DMS 273 treated with DMSO at 0.1 percent for 48 hours (cell line): ENCODE measurements around the gene SLC19A1.

Experiments used
- DNase-seq: peaks from one replicate; lab custom pipeline; 2025; lab: John Stamatoyannopoulos, UW

Gene SLC19A1

GRCh38 chr21:45544449-45545235, 2.4 kb upstream of the SLC19A1 start:
- no peak for DNase-seq

- DNase-seq: no peak
Observed at GRCh38 chr21:45543710-45544448, 1.6 kb upstream of the SLC19A1 start.

- DNase-seq: no peak
Observed at GRCh38 chr21:45543371-45543709, 1.1 kb upstream of the SLC19A1 start.

GRCh38 chr21:45542667-45543370, 579 bp upstream of the SLC19A1 start:
- DNase-seq: no peak

GRCh38 chr21:45541221-45542039, 810 bp downstream of the SLC19A1 start:
- peak; percentile 48 for DNase-seq

GRCh38 chr21:45540601-45540970, 1.7 kb downstream of the SLC19A1 start:
- no peak for DNase-seq

GRCh38 chr21:45539796-45540600, 2.2 kb downstream of the SLC19A1 start:
- DNase-seq: no peak

GRCh38 chr21:45539046-45539795, 3.0 kb downstream of the SLC19A1 start:
- DNase-seq: no peak

GRCh38 chr21:45538381-45539045, 3.7 kb downstream of the SLC19A1 start:
- no peak for DNase-seq

- DNase-seq: no peak
Observed at GRCh38 chr21:45537746-45538291, 4.4 kb downstream of the SLC19A1 start.

- no peak for DNase-seq
Observed at GRCh38 chr21:45537111-45537745, 5.0 kb downstream of the SLC19A1 start.

GRCh38 chr21:45536301-45537081, 5.7 kb downstream of the SLC19A1 start:
- no peak for DNase-seq

GRCh38 chr21:45535341-45536081, 6.7 kb downstream of the SLC19A1 start:
- DNase-seq: no peak

GRCh38 chr21:45534636-45535331, 7.5 kb downstream of the SLC19A1 start:
- DNase-seq: no peak

GRCh38 chr21:45533846-45534635, 8.2 kb downstream of the SLC19A1 start:
- DNase-seq: no peak

- no peak for DNase-seq
Observed at GRCh38 chr21:45533361-45533845, 8.8 kb downstream of the SLC19A1 start.
